IMR-90 (cell line): ENCODE results near the gene SV2A. TPM values are rescaled to one million over a fixed set of nuclear protein-coding genes. Genes with fewer than 3 reads are reported as not detected.

Experiments used
- ATAC-seq: fragments of 200-7000 bp; cut with Tn5 transposase; 2 replicates; pipeline ENCODE4 v1.9.1; 2020; ENCODE audit warnings: low read depth, mild to moderate bottlenecking, moderate library complexity
- BruUV-seq: library from RNA; stranded (reverse); fragments of 400-500 nt; replicated peaks from 2 replicates; lab custom pipeline; 2021; lab: Mats Ljungman, UMichigan
- CTCF ChIA-PET: fragments of 300-600 bp; formaldehyde crosslinking; extraction: SDS; loops from one replicate; lab custom pipeline; 2021; ENCODE audit warnings: antibody characterized with exemption; lab: Yijun Ruan, JAX
- POLR2A ChIA-PET: fragments of 300-600 bp; sonication (Branson Sonifier 250); formaldehyde crosslinking; loops from one replicate; lab custom pipeline; 2022; ENCODE audit warnings: antibody characterized with exemption; ENCODE audit not compliant: unreplicated experiment; lab: Charles Lee
- DNase-seq: peaks from one replicate; pipeline ENCODE4 v3.0.0; 2013
- H2AFZ ChIP-seq: replicated peaks from 2 replicates; pipeline ENCODE3; 2013; ENCODE audit warnings: low read length, mild to moderate bottlenecking; ENCODE audit not compliant: poor library complexity
- H2AK5ac ChIP-seq: 2 replicates; pipeline ENCODE4 v1.6.1; 2013; ENCODE audit warnings: low read depth, low read length, inconsistent platforms
- H2AK9ac ChIP-seq: replicated peaks from 2 replicates; pipeline ENCODE3; 2013; ENCODE audit warnings: mild to moderate bottlenecking, low read depth, low read length, moderate library complexity; ENCODE audit not compliant: poor library complexity
- H2BK120ac ChIP-seq: 2 replicates; pipeline ENCODE4 v1.6.1; 2013; ENCODE audit warnings: low read depth, low read length, inconsistent platforms
- H2BK15ac ChIP-seq: 3 replicates; pipeline ENCODE4 v1.6.1; 2013; ENCODE audit warnings: low read depth, low read length, inconsistent platforms
- H2BK20ac ChIP-seq: 2 replicates; pipeline ENCODE4 v1.6.1; 2013; ENCODE audit warnings: low read depth, mild to moderate bottlenecking, inconsistent platforms, low read length, moderate library complexity
- H2BK5ac ChIP-seq: 2 replicates; pipeline ENCODE4 v1.6.1; 2013; ENCODE audit warnings: mild to moderate bottlenecking, low read depth, low read length, inconsistent platforms; ENCODE audit not compliant: poor library complexity, severe bottlenecking
- H3K14ac ChIP-seq: replicated peaks from 2 replicates; pipeline ENCODE4 v1.6.1; 2013; ENCODE audit warnings: low read depth, low read length, inconsistent platforms
- H3K18ac ChIP-seq: 2 replicates; pipeline ENCODE4 v1.6.1; 2013; ENCODE audit warnings: low read depth, low read length, control low read depth
- H3K23ac ChIP-seq: 2 replicates; pipeline ENCODE4 v1.6.1; 2013; ENCODE audit warnings: low read depth, low read length, inconsistent platforms
- H3K27ac ChIP-seq: 2 replicates; pipeline ENCODE4 v1.5.1; 2013; ENCODE audit warnings: mild to moderate bottlenecking, control low read depth, low read length; ENCODE audit not compliant: insufficient read depth
- H3K27me3 ChIP-seq: 2 replicates; pipeline ENCODE4 v1.6.1; 2013; ENCODE audit warnings: low read length; ENCODE audit not compliant: control insufficient read depth, insufficient read depth
- H3K36me3 ChIP-seq: 2 replicates; pipeline ENCODE4 v1.6.1; 2013; ENCODE audit warnings: low read length, mixed read lengths; ENCODE audit not compliant: control insufficient read depth, insufficient read depth
- H3K4ac ChIP-seq: 2 replicates; pipeline ENCODE4 v1.6.1; 2013; ENCODE audit warnings: low read depth, low read length, inconsistent platforms
- H3K4me1 ChIP-seq: 2 replicates; pipeline ENCODE4 v1.6.1; 2013; ENCODE audit warnings: low read length, mixed read lengths; ENCODE audit not compliant: control insufficient read depth, insufficient read depth
- H3K4me2 ChIP-seq: 2 replicates; pipeline ENCODE4 v1.6.1; 2013; ENCODE audit warnings: low read depth, mild to moderate bottlenecking, control low read depth, low read length, moderate library complexity
- H3K4me3 ChIP-seq: 2 replicates; pipeline ENCODE4 v1.5.1; 2013; ENCODE audit warnings: low read depth, mild to moderate bottlenecking, control low read depth, low read length, moderate library complexity; ENCODE audit not compliant: insufficient read depth
- H3K56ac ChIP-seq: 2 replicates; pipeline ENCODE4 v1.6.1; 2013; ENCODE audit warnings: low read length, inconsistent platforms; ENCODE audit not compliant: insufficient read depth; ENCODE audit errors: extremely low read depth
- H3K79me1 ChIP-seq, 2 experiments: 2 replicates each; pipeline ENCODE4 v1.6.1; 2013; ENCODE audit warnings: low read length in 2 of 2, inconsistent platforms in 1 of 2, low read depth in 1 of 2
- H3K9ac ChIP-seq: 2 replicates; pipeline ENCODE4 v1.6.1; 2013; ENCODE audit warnings: low read depth, low read length, control low read depth
- H3K9me1 ChIP-seq: 2 replicates; pipeline ENCODE4 v1.6.1; 2013; ENCODE audit warnings: low read length, inconsistent platforms; ENCODE audit not compliant: insufficient read depth
- H3K9me3 ChIP-seq: 2 replicates; pipeline ENCODE4 v1.6.1; 2013; ENCODE audit warnings: low read length; ENCODE audit not compliant: control insufficient read depth, insufficient read depth
- H4K20me1 ChIP-seq: 2 replicates; pipeline ENCODE4 v1.6.1; 2013; ENCODE audit warnings: low read length, inconsistent platforms; ENCODE audit not compliant: insufficient read depth
- H4K5ac ChIP-seq: 2 replicates; pipeline ENCODE4 v1.6.1; 2013; ENCODE audit warnings: mild to moderate bottlenecking, low read depth, low read length, control low read depth
- H4K8ac ChIP-seq, 2 experiments: 2 replicates each; pipeline ENCODE4 v1.6.1; 2013; ENCODE audit warnings: low read depth in 2 of 2, low read length in 2 of 2, control low read depth in 1 of 2, inconsistent platforms in 1 of 2
- H4K91ac ChIP-seq: 2 replicates; pipeline ENCODE4 v1.6.1; 2013; ENCODE audit warnings: low read depth, low read length, inconsistent platforms; ENCODE audit not compliant: insufficient read depth
- BHLHE40 ChIP-seq: fragments of 150-350 bp; IDR thresholded peaks from 2 replicates; pipeline ENCODE4 v1.6.1; 2016; ENCODE audit warnings: mild to moderate bottlenecking, low read depth, low read length
- CEBPB ChIP-seq: IDR thresholded peaks from 2 replicates; pipeline ENCODE4 v1.6.1; 2012; ENCODE audit warnings: low read depth, low read length, improper control_type of control experiment
- CHD1 ChIP-seq: IDR thresholded peaks from 2 replicates; pipeline ENCODE4 v1.6.1; 2012; ENCODE audit warnings: low read depth, low read length, improper control_type of control experiment
- MAFK ChIP-seq: IDR thresholded peaks from 2 replicates; pipeline ENCODE4 v1.6.1; 2012; ENCODE audit warnings: low read depth, low read length, improper control_type of control experiment
- MXI1 ChIP-seq: IDR thresholded peaks from 2 replicates; pipeline ENCODE4 v1.6.1; 2012; ENCODE audit warnings: low read depth, mild to moderate bottlenecking, low read length, moderate library complexity, borderline replicate concordance
- NFE2L2 ChIP-seq: fragments of 150-350 bp; IDR thresholded peaks from 2 replicates; pipeline ENCODE4 v1.6.1; 2016; ENCODE audit warnings: low read depth, mild to moderate bottlenecking, low read length
- RCOR1 ChIP-seq: IDR thresholded peaks from 2 replicates; pipeline ENCODE4 v1.6.1; 2012; ENCODE audit warnings: mild to moderate bottlenecking, low read length, improper control_type of control experiment; ENCODE audit not compliant: insufficient replicate concordance
- RFX5 ChIP-seq: IDR thresholded peaks from 2 replicates; pipeline ENCODE4 v1.8.0; 2012; ENCODE audit warnings: low read depth, mild to moderate bottlenecking, low read length, moderate library complexity
- SMC3 ChIP-seq: fragments of 150-350 bp; IDR thresholded peaks from 2 replicates; pipeline ENCODE4 v1.6.1; 2016; ENCODE audit warnings: low read depth, mild to moderate bottlenecking, antibody characterized with exemption, low read length, moderate library complexity
- USF2 ChIP-seq: fragments of 150-350 bp; IDR thresholded peaks from 2 replicates; pipeline ENCODE4 v1.6.1; 2017; ENCODE audit warnings: mild to moderate bottlenecking, antibody characterized with exemption, low read length, low read depth
- WGBS, 2 experiments: methylation state at CpG; one replicate each; pipeline versions ENCODE4 v1.1.5 to v1.1.7; 2013; ENCODE audit warnings: missing lambda C conversion rate in 2 of 2; ENCODE audit not compliant: insufficient read length in 1 of 2; ENCODE audit errors: extremely low coverage in 2 of 2; 5-methylcytosine and 5-hydroxymethylcytosine counted together
- dilution Hi-C: fragments of 300-500 bp; cut with HindIII; formaldehyde crosslinking; loops from one replicate; pipeline ENCODE4 v1.14.3; 2018; ENCODE audit warnings: low sequenced_read_pairs; ENCODE audit not compliant: unreplicated experiment
- in situ Hi-C: fragments of 300-500 bp; cut with MboI; formaldehyde crosslinking; loops from 3 replicates; pipeline ENCODE4 v1.14.3; 2019; ENCODE audit warnings: low sequenced_read_pairs, inconsistent platforms, mixed read lengths
- intact Hi-C: fragments of 100-400 bp; cut with micrococcal nuclease; formaldehyde crosslinking; loops from 2 replicates; pipeline ENCODE4 v1.10.0; 2022
- polyA plus RNA-seq, 3 experiments: library from polyadenylated mRNA; depleted of rRNA; stranded (reverse); fragments of >200 nt; gene quantifications; 2 replicates each; pipeline ENCODE4 v1.2.3, GENCODE V29; 2012; ENCODE audit warnings: low replicate concordance in 1 of 3
- total RNA-seq: library from RNA; depleted of rRNA; stranded (reverse); fragments of >200 nt; gene quantifications from 2 replicates; pipeline ENCODE4 v1.2.3, GENCODE V29; 2012
- TF ChIP-seq, protein P1 (sequence below): conservative IDR thresholded peaks from 2 replicates; pipeline ENCODE4 v1.5.1; 2012; ENCODE audit warnings: mild to moderate bottlenecking, low read depth, low read length, improper control_type of control experiment

SV2A gene
- total and polyA plus RNA-seq, 2 of the 4 experiments (the other 2 are of a cell fraction), result 15.4 to 19.6 TPM

GRCh38 chr1:149915429-149916192 lies 2.0 kb downstream of the SV2A start:
- Histone ChIP-seq H3K9me1 (peaks cover 22% of the 10 kb centered on the region), H3K14ac (no peak overlapping the region), H3K36me3 (peaks cover 17% of the 10 kb centered on the region), H4K8ac (no peak overlapping the region), H2AK5ac (peak overlapping the region; percentile 58), H2AFZ (no peak overlapping the region), H2AK9ac (peak overlapping the region; percentile 35), H3K79me1 (peaks cover 5 to 30% of the 10 kb centered on the region in 2 experiments; a peak in 3 of 4 replicates), H3K4ac (0 out of 2 replicates have a peak overlapping the region, but pooled peaks have one; percentile 36), H3K9me3 (no peaks in the 10 kb centered on the region), H4K91ac (no peak overlapping the region), H3K18ac (no peak overlapping the region), H3K4me3 (no peak overlapping the region), H3K4me1 (peaks cover 12% of the 10 kb centered on the region), H3K56ac (no peak overlapping the region), H2BK15ac (no peak overlapping the region), H2BK120ac (no peak overlapping the region), H3K27me3 (no peaks in the 10 kb centered on the region), H2BK5ac (no peak overlapping the region), H4K20me1 (no peaks in the 10 kb centered on the region), H3K27ac (no peak overlapping the region), H2BK20ac (no peak overlapping the region), H3K23ac (peak overlapping the region; percentile 29), H4K5ac (no peak overlapping the region), H3K4me2 (no peak overlapping the region; the same call in 1 of the 2 replicates), H3K9ac (no peak overlapping the region)
- ATAC-seq (no peak), DNase-seq (no peak)
- TF ChIP-seq SMC3 (no peak), CHD1 (no peak), RCOR1 (no peak), RFX5 (no peak), CEBPB (no peak), BHLHE40 (no peak), NFE2L2 (no peak), MXI1 (no peak), MAFK (no peak), USF2 (no peak)
- TF ChIP-seq, protein P1, sequence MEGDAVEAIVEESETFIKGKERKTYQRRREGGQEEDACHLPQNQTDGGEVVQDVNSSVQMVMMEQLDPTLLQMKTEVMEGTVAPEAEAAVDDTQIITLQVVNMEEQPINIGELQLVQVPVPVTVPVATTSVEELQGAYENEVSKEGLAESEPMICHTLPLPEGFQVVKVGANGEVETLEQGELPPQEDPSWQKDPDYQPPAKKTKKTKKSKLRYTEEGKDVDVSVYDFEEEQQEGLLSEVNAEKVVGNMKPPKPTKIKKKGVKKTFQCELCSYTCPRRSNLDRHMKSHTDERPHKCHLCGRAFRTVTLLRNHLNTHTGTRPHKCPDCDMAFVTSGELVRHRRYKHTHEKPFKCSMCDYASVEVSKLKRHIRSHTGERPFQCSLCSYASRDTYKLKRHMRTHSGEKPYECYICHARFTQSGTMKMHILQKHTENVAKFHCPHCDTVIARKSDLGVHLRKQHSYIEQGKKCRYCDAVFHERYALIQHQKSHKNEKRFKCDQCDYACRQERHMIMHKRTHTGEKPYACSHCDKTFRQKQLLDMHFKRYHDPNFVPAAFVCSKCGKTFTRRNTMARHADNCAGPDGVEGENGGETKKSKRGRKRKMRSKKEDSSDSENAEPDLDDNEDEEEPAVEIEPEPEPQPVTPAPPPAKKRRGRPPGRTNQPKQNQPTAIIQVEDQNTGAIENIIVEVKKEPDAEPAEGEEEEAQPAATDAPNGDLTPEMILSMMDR, result no peak
- intact Hi-C loops, result no loop called here
- in situ Hi-C loops, result no loop called here
- no TSS peak for BruUV-seq
- dilution Hi-C loops, result no loop called here
- 36% methylated on average over 2 of the region's 11 CpGs; no CpG with 5 or more reads in 1 of the 2 experiments for WGBS, 2 experiments
- ChIA-PET CTCF (interaction anchor here (0.6 kb wide), 2 partner anchors 135 to 266 kb away, joined by 3 to 4 read pairs; no protein-coding TSS in a partner anchor), POLR2A (no interaction called here)
